GM12864 (cell line): ENCODE data around the gene POC5.

ENCODE experiments used
- DNase-seq: peaks from one replicate; pipeline ENCODE4 v3.0.0-alpha.2; 2011; ENCODE audit warnings: low read depth
- H3K4me3 ChIP-seq: 2 replicates; pipeline ENCODE4 v1.5.1; 2011; ENCODE audit warnings: mild to moderate bottlenecking, low read depth, low read length, control low read depth
- TF ChIP-seq, protein P1 (sequence below): IDR thresholded peaks from 2 replicates; pipeline ENCODE4 v1.5.1; 2011; ENCODE audit warnings: low read depth, mild to moderate bottlenecking, moderate library complexity, low read length, control low read depth, inconsistent platforms; ENCODE audit errors: missing control alignments

POC5 gene, protein sequence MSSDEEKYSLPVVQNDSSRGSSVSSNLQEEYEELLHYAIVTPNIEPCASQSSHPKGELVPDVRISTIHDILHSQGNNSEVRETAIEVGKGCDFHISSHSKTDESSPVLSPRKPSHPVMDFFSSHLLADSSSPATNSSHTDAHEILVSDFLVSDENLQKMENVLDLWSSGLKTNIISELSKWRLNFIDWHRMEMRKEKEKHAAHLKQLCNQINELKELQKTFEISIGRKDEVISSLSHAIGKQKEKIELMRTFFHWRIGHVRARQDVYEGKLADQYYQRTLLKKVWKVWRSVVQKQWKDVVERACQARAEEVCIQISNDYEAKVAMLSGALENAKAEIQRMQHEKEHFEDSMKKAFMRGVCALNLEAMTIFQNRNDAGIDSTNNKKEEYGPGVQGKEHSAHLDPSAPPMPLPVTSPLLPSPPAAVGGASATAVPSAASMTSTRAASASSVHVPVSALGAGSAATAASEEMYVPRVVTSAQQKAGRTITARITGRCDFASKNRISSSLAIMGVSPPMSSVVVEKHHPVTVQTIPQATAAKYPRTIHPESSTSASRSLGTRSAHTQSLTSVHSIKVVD

DNA sequence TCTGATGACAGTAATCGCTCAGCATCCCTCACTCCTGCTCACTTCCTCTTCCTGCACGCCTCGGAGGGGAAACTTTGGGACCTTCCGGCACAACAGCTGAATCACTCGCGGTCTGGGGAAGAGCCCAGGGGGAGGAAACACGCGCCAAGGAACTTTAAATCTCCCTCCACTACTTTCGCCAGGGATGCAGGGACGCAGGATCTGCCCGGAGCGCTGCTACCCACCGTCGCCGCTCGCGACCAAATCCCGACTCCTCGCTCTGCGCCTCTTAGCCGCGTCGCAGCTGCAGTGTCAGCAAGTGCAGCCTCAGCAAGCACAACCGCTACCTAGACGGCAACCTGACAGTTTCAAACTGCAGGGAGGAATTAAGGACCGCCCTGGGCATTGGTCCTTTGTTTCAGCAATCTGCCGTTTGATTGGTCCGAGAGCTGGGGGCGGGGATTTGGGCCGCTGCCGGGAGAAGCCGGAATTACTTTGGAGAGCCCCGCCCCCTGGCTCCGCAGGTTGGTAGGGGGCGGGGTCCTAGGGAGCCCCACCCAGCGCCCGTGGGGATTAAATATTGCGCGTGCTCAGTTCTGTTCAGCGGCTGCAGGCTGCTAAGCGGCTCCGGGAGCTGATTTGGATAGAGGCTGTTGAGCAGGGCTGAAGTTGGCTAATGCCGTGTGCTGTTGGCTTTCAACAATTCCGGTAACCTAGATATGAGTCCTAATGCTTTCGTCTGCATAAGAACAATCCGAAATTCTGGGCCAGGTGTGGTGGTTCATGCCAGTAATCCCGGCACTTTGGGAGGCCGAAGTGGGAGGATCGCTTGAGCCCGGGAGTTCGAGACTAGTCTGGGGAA lies at the start of gene POC5:
Gene POC5 (minus strand): TSS at position 356 of the 841 bp plus-strand sequence. CDS start 4,500 bp downstream, outside the sequence.
- TF ChIP-seq, protein P1, sequence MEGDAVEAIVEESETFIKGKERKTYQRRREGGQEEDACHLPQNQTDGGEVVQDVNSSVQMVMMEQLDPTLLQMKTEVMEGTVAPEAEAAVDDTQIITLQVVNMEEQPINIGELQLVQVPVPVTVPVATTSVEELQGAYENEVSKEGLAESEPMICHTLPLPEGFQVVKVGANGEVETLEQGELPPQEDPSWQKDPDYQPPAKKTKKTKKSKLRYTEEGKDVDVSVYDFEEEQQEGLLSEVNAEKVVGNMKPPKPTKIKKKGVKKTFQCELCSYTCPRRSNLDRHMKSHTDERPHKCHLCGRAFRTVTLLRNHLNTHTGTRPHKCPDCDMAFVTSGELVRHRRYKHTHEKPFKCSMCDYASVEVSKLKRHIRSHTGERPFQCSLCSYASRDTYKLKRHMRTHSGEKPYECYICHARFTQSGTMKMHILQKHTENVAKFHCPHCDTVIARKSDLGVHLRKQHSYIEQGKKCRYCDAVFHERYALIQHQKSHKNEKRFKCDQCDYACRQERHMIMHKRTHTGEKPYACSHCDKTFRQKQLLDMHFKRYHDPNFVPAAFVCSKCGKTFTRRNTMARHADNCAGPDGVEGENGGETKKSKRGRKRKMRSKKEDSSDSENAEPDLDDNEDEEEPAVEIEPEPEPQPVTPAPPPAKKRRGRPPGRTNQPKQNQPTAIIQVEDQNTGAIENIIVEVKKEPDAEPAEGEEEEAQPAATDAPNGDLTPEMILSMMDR = no peak
- DNase-seq = peak; percentile 93
- peak within 1 kb of the TSS; percentile 78 for H3K4me3 ChIP-seq

DNA sequence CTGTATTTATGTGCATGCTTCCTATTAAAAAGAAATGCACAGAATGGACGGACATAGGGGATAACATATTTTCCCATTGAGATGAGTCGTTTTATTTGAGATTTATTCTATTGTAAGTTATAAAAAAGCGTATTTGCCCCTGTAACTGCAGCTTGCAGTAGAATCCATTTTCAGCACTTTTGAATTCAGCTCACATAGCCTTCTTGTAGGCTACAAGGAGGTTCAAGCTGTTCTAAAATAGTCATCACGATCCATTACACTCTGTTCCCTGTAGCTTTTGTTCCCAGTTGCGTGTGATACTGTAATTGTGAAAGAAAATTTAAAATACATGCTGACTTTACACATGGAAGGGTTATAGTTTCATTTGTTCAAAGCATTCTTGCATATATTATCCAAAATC lies 40.9 kb upstream of the POC5 start:
- no peak overlapping the region for H3K4me3 ChIP-seq
- TF ChIP-seq, protein P1 = no peak
- no peak for DNase-seq

DNA sequence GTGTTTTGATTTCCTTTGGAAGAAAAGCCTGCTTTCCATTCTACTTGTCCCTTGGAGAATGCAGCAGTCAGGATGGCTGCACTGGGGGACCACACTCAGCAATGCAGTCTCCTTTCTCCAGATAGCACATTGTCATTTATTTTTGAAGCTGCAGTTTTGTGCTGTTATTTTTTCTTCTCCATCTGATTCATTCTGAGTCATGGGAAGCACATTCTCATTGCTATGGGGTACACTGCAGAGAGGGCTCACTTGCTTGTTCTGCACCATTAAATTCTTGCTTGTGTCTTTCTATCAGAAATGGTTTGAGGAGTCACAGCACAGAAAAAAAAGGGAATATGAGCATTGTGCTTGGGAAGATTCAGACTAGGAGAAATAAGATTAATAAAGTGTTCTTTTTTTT lies 39.7 kb upstream of the POC5 start:
- TF ChIP-seq, protein P1 = no peak
- no peak for DNase-seq

DNA sequence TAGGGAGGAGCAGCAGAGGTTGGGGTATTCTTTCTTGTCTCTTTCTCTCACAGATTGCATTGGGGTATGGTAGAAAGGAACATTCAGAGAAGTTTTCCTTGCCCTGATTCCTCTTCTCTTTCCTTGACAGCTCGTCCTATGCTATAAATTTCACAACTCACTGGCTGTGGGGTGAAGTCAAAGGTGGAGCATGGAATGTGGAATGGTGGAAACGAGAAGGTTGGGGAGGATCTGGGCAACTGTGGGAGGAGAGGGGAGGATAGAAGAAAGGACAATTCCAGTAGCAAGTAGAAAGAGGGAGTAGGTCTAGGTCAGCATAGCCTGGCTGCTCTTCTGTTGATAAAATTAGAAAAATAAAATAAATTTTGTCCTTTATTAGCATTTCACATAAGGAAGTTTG lies 39.0 kb upstream of the POC5 start:
- DNase-seq = no peak
- no peak overlapping the region for H3K4me3 ChIP-seq
- TF ChIP-seq, protein P1 = no peak

More for the DNA sequence above, 39.7 kb upstream of the POC5 start:
- H3K4me3 ChIP-seq = no peak overlapping the region

DNA sequence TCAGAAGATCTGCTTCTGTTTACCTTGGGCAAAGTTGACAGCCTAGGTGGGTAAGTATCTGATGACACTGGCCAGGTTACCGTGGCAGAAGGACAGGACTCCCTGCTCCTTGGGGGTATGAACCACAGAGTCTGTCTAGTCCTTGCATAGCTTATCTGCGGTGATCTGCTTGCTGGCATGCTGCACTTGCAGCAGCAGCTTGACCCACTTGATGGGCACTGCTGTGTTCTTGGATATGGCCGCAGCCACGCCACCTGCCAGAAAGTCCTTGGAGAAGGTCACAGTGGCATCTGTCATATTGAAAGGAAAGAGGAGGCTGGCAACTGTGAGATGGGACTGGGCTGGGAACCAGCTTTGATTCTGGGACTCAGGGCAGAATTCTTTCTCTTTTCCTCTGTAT lies 35.9 kb upstream of the POC5 start:
- no peak for DNase-seq
- TF ChIP-seq, protein P1 = no peak
- no peak overlapping the region for H3K4me3 ChIP-seq

DNA sequence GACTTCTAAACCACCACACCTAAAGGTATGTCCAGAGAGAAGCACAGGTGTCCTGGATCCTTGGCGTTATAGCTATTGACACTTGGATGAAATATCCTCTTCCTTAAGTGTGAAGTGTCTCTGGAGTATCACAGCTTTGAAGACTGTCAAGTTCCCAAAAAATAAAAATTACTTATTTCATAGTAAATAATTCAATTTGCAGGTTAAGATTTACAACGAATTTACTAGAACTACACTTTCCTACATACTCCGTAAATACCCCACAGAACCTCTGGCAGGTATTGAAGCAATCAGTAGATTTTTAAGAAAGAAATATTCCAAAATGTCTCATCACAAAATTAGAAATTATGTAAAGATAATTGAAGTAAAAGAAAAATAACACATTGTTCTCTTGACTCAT lies 27.1 kb upstream of the POC5 start:
- H3K4me3 ChIP-seq = no peak overlapping the region
- TF ChIP-seq, protein P1 = no peak
- no peak for DNase-seq
